Measurements from ENCODE around the gene FAM167B.

FAM167B gene

GRCh38 chr1:32221980-32222755, 24.9 kb upstream of the FAM167B start, which contains the start of the genes EIF3I and TMEM234:
TSS of gene EIF3I (plus strand) at chr1:32222407. CDS start at chr1:32222442, 35 bp downstream.
TSS of gene TMEM234 (minus strand) at chr1:32222353. CDS start at chr1:32222322, 31 bp downstream.
- peak within 1 kb of the TSS; percentile 83 for H3K4me3 ChIP-seq (ENCODE audit: low read depth, low read length)
- peak; percentile 59 for DNase-seq (ENCODE audit: low read depth)

- H3K4me3 ChIP-seq (ENCODE audit: low read depth, low read length), result no peak overlapping the region
- no peak for DNase-seq (ENCODE audit: low read depth)
Measured at GRCh38 chr1:32223683-32224082, 23.3 kb upstream of the FAM167B start.

GRCh38 chr1:32224285-32224684, 22.7 kb upstream of the FAM167B start:
- DNase-seq (ENCODE audit: low read depth), result no peak
- H3K4me3 ChIP-seq (ENCODE audit: low read depth, low read length), result no peak overlapping the region

DNA sequence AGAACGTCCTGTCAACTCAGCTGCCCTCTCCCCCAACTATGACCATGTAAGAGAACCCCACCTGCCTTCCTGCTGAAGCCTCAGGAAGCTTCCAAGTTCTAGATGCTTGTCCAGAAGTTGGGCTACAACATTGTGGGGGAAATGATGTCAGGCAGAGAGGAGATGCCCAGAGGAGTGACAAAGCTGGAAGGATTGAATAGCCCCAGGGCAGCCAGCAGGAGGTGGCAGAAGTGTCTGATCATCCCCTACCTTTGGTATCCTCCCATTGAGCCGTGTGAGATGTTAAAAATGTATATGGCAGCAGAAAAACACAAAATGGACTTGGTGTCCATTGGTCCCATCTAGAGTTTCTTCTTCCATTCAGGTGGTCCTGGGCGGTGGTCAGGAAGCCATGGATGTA, 18.3 kb upstream of the FAM167B start:
- no peak for DNase-seq (ENCODE audit: low read depth)
- H3K4me3 ChIP-seq (ENCODE audit: low read depth, low read length), result no peak overlapping the region

- H3K4me3 ChIP-seq (ENCODE audit: low read depth, low read length), result no peak overlapping the region
- DNase-seq (ENCODE audit: low read depth), result no peak
Measured at GRCh38 chr1:32231843-32232432, 15.1 kb upstream of the FAM167B start.

DNA sequence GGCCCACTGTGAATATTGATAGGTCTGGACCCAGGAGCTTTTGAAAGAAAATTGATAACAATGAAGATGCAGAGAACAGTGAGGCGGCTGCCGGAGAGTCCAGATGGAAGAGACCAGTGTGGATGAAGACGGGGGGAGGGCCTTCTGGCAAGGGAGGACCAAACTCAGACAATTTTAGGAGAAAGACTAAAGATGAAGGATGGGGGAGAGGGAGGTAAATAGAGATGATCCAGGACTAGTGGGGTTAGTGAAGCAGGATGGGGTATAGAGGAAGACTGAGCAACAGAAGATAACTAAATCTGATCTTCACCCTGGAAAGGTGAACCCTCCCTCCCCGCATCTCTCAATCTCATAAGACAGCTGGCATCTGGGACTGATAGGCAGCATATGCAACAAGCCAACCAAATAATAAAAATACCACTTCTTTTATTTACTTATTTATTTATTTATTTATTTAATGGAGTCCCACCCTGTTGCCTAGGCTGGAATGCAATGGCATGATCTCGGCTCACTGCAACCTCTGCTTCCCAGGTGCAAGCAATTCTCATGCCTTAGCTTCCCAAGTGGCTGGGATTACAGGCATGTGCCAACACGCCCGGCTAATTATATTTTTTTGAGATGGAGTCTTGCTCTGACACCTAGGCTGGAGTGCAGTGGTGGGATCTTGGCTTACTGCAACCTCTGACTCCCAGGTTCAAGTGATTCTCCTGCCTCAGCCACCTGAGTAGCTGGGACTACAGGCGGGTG, 14.3 kb upstream of the FAM167B start:
- H3K4me3 ChIP-seq (ENCODE audit: low read depth, low read length), result no peak overlapping the region
- no peak for DNase-seq (ENCODE audit: low read depth)

DNA sequence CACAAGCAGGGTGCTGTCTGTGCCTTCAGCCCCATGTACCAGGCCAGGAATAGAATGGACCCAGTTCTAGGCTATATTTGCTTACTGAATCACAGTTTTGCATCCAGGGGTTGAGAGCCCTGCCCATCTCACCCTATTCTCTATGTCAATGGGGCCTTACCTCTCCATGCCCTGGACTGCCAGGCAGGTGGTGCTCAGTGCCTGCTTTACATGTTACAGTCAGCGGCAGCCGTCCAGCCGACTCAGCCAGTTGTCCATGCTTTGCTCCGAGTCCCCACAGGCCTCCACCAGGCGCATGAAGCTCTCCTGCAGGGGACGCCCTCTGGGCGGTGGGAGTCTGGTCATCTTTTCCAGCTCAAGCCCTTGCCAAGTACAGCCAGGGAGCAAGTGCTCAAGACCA, 12.2 kb upstream of the FAM167B start:
- no peak overlapping the region for H3K4me3 ChIP-seq (ENCODE audit: low read depth, low read length)
- no peak for DNase-seq (ENCODE audit: low read depth)

GRCh38 chr1:32239337-32239736, 7.7 kb upstream of the FAM167B start:
- no peak for DNase-seq (ENCODE audit: low read depth)
- H3K4me3 ChIP-seq (ENCODE audit: low read depth, low read length), result no peak overlapping the region

- H3K4me3 ChIP-seq (ENCODE audit: low read depth, low read length), result no peak overlapping the region
Measured at GRCh38 chr1:32239790-32240139, 7.3 kb upstream of the FAM167B start.

GRCh38 chr1:32240140-32240951, 6.7 kb upstream of the FAM167B start:
- DNase-seq (ENCODE audit: low read depth), result no peak
- H3K4me3 ChIP-seq (ENCODE audit: low read depth, low read length), result peak overlapping the region; percentile 55

More at GRCh38 chr1:32239790-32240139, 7.3 kb upstream of the FAM167B start:
- no peak for DNase-seq (ENCODE audit: low read depth)

DNA sequence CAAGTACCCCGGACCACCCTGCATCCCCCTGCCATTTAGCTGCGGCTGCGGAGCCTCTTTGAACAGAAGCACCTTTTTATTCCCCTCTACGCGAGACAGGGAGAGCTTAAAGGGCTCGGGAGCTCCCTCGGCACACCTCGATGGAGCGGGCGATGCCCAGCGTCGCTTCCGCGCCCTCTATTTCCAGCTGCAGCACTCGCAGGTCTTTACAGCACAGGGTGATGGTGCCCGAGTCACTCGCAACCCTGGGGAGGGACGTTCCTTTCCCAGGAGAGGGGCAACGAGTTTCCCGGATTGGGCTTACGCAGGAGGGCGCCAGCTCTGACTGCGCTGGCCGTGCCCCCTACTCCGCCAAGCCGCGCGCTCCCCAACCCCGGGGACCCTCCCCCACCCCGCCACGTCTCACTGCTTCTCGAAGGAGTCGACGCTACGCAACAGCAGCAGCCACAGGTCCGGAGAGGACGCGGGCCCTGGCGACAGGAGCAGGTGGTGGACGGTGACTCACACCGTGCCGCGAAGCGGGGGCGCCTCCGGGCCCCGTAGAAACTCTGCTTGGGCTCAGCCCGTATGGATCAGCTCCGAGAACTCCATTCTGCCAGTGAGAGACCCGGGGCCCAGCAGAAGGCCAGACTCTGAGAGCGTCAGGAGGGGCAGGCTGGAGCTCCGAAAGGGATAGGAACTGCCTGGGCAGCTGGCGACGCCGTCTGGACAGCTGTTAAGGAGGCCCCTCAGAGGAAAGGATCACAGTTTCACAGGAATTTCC, 5.8 kb upstream of the FAM167B start:
- DNase-seq (ENCODE audit: low read depth), result no peak

GRCh38 chr1:32242341-32242851, 4.6 kb upstream of the FAM167B start:
- DNase-seq (ENCODE audit: low read depth), result no peak
- no peak overlapping the region for H3K4me3 ChIP-seq (ENCODE audit: low read depth, low read length)

More for the DNA sequence above, 5.8 kb upstream of the FAM167B start:
- peak overlapping the region; percentile 55 for H3K4me3 ChIP-seq (ENCODE audit: low read depth, low read length)

DNA sequence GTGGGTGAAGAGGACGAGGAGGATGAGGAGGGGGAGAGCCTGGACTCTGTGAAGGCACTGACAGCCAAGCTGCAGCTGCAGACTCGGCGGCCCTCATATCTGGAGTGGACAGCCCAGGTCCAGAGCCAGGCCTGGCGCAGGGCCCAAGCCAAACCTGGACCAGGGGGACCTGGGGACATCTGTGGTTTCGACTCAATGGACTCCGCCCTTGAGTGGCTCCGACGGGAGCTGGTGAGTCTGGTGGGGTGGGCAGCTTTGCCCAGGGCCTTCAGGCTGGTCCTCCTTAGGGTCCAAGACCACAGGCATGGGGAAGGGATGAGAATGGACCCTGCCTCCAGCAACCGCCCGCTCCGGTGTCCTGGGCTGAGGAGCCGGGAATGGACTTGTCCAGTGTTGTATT, 430 bp downstream of the FAM167B start:
- DNase-seq (ENCODE audit: low read depth), result no peak
- H3K4me3 ChIP-seq (ENCODE audit: low read depth, low read length), result no peak overlapping the region

GRCh38 chr1:32247983-32248889, 1.2 kb downstream of the FAM167B start:
- DNase-seq (ENCODE audit: low read depth), result no peak
- H3K4me3 ChIP-seq (ENCODE audit: low read depth, low read length), result no peak overlapping the region

DNA sequence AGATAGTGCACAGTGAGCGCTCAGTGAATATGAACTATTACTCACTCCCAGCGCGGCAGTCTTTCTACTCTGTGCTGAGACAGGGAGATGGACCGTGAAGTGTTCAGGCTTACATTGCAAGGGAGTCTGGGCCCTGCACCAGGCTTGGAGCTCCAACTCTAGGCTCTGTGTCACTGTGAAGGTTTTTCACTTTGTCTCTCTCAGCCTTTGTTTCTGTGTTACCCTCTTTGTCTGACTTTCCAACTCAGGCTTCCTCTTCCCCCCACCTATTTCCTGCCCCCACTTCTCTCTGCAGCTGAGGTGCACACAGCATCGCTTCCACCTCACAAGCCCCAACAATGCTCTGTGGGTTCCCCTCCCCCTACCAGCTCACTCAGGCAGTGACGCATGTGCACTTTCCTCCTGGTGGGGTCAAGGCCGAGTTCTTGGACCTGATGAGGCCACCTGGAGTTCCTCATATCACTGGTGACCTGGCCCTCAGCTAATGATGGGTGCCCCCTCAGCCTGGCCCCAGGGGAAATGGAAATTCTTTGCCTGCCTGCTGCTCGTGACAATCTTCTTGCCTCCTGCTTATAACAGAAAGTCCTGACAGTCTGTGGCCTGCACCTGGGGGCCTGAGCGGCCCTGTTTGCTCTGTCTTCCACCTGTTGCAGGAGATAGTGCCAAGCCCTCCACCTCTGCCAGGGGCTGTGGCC, 3.0 kb downstream of the FAM167B start:
- no peak for DNase-seq (ENCODE audit: low read depth)
- no peak overlapping the region for H3K4me3 ChIP-seq (ENCODE audit: low read depth, low read length)

DNA sequence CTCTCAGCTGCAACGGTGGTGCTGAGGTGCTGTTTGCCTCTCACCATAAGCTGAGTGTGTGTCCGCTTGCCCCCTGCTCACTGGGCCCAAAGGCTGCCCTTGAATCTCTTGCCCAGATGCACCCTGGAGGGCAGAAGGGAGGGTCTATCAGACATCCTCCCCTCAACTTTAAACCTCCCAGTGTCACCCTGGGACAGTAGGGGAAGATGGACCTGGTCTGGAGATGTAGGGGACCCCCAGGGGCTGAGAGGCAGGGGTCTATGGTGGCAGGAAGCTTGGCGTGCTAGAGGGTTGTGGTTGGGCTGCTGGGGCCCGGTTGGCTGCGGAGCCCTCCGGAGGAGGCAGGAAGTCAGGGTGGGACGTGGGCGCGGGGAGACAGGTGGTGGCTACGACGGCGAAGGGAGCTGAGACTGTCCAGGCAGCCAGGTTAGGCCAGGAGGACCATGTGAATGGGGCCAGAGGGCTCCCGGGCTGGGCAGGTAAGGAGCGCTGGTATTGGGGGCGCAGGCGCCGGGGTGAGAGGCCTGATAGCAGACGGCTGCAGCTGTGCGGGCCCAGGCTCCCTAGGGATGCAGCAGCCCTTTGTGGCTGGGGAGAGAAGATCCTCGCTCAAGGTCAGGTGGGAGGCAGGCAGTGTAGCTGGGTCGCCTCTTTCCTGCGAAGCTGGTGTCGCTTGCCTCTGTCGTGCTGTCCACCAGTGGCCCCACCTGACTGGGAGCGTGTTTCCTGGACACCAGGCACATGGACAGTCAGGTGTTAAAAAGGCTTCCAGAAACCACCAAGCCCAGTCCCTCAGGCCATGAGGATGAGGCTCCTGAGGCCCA, 4.1 kb downstream of the FAM167B start, which contains the start of gene LCK:
Gene LCK (plus strand): TSS at position 373 of the 824 bp plus-strand sequence. CDS start 23,065 bp downstream, outside the sequence.
- no peak for DNase-seq (ENCODE audit: low read depth)
- H3K4me3 ChIP-seq (ENCODE audit: low read depth, low read length), result no peak within 1 kb of the TSS

Measured in skeletal muscle cell (primary cell).